SH-SY5Y (cell line): ENCODE measurements around the gene SPP1.

Source experiments
- GATA2 ChIP-seq: IDR thresholded peaks from 2 replicates; pipeline ENCODE4 v1.6.1; 2011; ENCODE audit warnings: mild to moderate bottlenecking, low read depth, low read length
- GATA3 ChIP-seq: IDR thresholded peaks from 2 replicates; pipeline ENCODE4 v1.6.1; 2011; ENCODE audit warnings: low read depth, mild to moderate bottlenecking, low read length, moderate library complexity

Gene SPP1

DNA sequence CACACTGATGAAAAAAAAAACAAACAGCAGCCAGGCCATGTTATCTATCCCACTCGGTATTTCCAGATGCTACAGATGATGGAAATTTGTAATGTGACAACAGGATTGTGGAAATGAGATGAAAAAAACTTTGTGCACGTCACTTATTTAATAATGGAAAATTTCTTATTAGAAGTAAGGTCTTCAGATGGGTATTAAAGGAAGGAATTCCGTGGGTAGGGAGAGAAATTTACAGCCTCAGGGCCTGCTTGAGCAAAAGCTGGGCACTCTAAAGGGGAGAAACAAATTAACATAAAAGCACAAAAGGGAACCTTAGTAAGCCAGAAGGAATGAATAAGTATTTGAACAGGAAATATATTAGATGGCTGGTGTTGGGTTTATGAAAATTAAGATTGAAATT, 27.7 kb downstream of the SPP1 start:
- TF ChIP-seq GATA3: no peak
- TF ChIP-seq GATA2: no peak

GRCh38 chr4:88005076-88005475, 29.6 kb downstream of the SPP1 start:
- TF ChIP-seq GATA2 (no peak), GATA3 (no peak)

DNA sequence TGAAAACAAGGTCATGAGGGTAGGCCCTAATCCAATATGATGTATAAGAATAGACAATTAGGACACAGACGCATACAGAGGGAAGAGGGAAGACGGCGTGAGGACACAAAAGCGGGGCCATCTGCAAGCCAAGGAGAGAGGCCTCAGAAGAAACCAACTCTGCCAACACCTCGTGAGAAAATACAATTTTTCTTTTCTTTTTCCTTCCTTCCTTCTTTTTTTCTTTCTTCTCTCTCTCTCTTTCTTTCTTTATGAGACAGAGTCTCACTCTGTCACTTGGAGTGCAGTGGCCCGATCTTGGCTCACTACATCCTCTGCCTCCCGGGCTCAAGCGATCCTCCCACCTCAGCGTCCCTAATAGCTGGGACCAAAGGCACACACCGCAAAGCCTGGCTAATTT, 30.4 kb downstream of the SPP1 start:
- TF ChIP-seq GATA2 (no peak), GATA3 (no peak)

GRCh38 chr4:88006956-88007303, 31.4 kb downstream of the SPP1 start:
- TF ChIP-seq GATA3 (no peak), GATA2 (no peak)

GRCh38 chr4:88007304-88008121, 32.0 kb downstream of the SPP1 start, which contains the start of gene PKD2:
PKD2 (plus strand) TSS chr4:88007635; CDS start chr4:88007734, 99 bp downstream.
- no peak for TF ChIP-seq GATA2
- TF ChIP-seq GATA3: no peak

GRCh38 chr4:88008122-88008742, 32.7 kb downstream of the SPP1 start:
- TF ChIP-seq GATA2: no peak
- TF ChIP-seq GATA3: no peak

GRCh38 chr4:88008743-88009171, 33.2 kb downstream of the SPP1 start:
- TF ChIP-seq GATA2 (peak; percentile 54), GATA3 (no peak)

- TF ChIP-seq GATA3 (no peak), GATA2 (no peak)
Measured at GRCh38 chr4:88009871-88010270, 34.4 kb downstream of the SPP1 start.

- TF ChIP-seq GATA2 (no peak), GATA3 (no peak)
Measured at GRCh38 chr4:88010966-88011365, 35.5 kb downstream of the SPP1 start.

GRCh38 chr4:88012647-88013046, 37.1 kb downstream of the SPP1 start:
- TF ChIP-seq GATA2: no peak
- no peak for TF ChIP-seq GATA3

GRCh38 chr4:88014386-88014905, 38.9 kb downstream of the SPP1 start:
- TF ChIP-seq GATA2 (no peak), GATA3 (no peak)

DNA sequence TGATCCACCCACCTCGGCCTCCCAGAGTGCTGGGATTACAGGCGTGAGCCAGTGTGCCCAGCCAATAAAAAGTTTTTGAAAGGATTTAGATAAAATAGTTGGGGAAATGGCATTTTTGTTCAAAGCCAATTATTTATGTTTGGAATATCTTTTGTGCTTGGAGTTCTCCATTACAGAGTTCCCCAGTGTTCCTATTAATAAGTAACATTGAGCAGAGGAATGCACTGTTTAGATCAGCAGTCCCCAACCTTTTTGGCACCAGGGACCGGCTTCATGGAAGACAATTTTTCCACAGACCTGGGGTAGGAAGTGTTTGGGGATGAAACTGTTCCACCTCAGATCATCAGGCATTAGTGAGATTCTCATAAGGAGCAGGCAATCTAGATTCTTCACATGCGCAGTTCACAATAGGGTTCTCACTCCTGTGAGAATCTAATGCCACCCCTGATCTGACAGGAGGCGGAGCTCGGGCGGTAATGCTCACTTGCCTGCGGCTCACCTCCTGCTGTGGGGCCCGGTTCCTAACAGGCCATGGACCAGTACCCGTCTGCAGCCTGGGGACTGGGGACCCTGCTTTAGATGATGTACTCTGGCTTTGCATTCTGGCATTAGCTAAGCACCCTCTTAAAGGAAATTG, 40.3 kb downstream of the SPP1 start:
- TF ChIP-seq GATA2 (no peak), GATA3 (no peak)

DNA sequence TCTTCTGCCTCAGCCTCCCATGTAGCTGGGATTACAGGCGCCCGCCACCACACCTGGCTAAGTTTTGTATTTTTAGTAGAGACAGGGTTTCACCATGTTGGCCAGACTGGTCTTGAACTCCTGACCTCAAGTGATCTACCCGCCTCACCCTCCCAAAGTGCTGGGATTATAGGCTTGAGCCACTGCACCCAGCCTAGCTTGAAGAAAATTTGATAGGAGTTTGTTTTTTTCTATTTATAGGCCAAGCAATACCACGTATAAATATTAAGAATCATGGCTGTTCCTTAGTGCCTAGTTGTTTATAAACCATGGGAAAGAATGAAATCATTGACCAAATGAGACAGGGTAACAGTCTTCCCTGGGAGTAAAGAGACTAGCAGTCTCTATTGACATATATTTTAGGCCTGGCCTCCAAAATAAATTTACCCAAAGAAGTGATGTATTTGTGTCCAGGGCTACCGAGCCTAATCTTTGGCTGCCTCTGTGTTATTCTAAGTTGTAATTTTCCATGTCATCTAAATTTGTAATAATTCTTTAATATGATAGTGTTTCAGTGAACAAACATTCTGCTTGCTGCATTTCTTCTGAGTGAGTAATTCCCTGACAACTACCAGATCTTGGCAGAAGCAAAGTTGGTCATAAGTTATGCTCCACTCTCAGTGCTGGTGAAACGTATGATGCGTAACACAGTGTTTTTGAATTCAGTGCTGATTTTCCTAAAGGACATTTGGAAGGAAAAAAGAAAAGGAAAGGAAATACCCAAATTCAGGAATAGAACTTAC, 42.2 kb downstream of the SPP1 start:
- TF ChIP-seq GATA3 (no peak), GATA2 (no peak)

DNA sequence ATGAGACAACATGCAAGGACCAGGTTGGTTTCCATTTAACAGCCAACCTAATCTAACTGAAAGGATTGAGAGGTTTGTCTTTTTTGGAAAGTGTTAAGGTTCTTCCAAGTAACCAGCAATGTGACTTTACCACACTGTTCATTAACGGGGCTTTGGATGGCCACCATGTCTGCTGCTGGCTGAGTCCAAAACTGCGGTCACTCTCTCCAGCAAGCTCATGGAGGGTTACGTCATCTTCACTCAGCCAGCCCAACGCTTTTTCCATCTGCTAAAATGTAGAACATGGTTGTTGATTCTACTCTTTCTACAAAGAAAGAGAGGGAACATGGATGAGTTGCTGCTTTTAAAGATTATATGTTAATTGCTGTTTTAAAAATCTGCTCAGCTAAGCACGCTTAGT, 43.0 kb downstream of the SPP1 start:
- TF ChIP-seq GATA3 (no peak), GATA2 (no peak)
